Peyer's patch (tissue), 4 donors: ENCODE results near the gene ZBTB20.

ENCODE experiments used
- CTCF ChIP-seq, 6 experiments: fragments of 450-650 bp in 4 of 6; fragments of 200-600 bp in 2 of 6; sonication (generic) in 1 of 6; IDR thresholded peaks; one replicate each; pipeline ENCODE4 v1.5.1; 2017 to 2019; ENCODE audit warnings: antibody characterized with exemption in 6 of 6, mild to moderate bottlenecking in 3 of 6, moderate library complexity in 1 of 6
- POLR2A ChIP-seq, 2 donors: fragments of 450-650 bp; IDR thresholded peaks; one replicate each; pipeline ENCODE4 v1.5.1; 2017; ENCODE audit warnings: antibody characterized with exemption in 2 of 2, mild to moderate bottlenecking in 2 of 2, moderate library complexity in 2 of 2

GRCh38 chr3:115042351-115042750 lies 104.7 kb downstream of the ZBTB20 start:
- TF ChIP-seq CTCF (IDR thresholded peaks at IDR 0.05), result no peak
- TF ChIP-seq POLR2A (IDR thresholded peaks at IDR 0.05), result no peak
